SK-N-SH (cell line): ENCODE data around the gene IL15. TPM values are rescaled to one million over a fixed set of nuclear protein-coding genes. Genes with fewer than 3 reads are reported as not detected.

Source experiments
- CTCF ChIA-PET: fragments of 300-600, 350-600 bp; formaldehyde crosslinking; extraction: SDS; loops from one replicate; lab custom pipeline; 2021; lab: Yijun Ruan, JAX
- POLR2A ChIA-PET: fragments of 350-600 bp; sonication (Branson Sonifier 250); formaldehyde crosslinking; extraction: SDS; loops from one replicate; lab custom pipeline; 2020; ENCODE audit warnings: antibody characterized with exemption, inconsistent platforms; lab: Yijun Ruan, JAX
- DNase-seq: peaks from one replicate; pipeline ENCODE4 v3.0.0; 2012
- H2AFZ ChIP-seq: fragments of 200-600 bp; sonication (generic); 2 replicates; pipeline ENCODE4 v1.8.1; 2016; ENCODE audit warnings: antibody characterized with exemption, mild to moderate bottlenecking, low read depth
- H3F3A ChIP-seq: fragments of 200-600 bp; sonication (generic); replicated peaks from 2 replicates; pipeline ENCODE3; 2016; ENCODE audit warnings: antibody characterized with exemption, mild to moderate bottlenecking; ENCODE audit not compliant: insufficient read depth
- H3K27ac ChIP-seq, 2 experiments: fragments of 200-500 bp in 1 of 2; fragments of 200-600 bp in 1 of 2; sonication (Bioruptor generic) in 1 of 2; sonication (generic), shearing (Covaris generic) in 1 of 2; 2 replicates each; pipeline versions ENCODE4 v1.5.1 to v1.6.1; 2014 to 2016; ENCODE audit warnings: low read depth in 2 of 2, inconsistent platforms in 1 of 2, low read length in 1 of 2, mild to moderate bottlenecking in 1 of 2, mixed read lengths in 1 of 2
- H3K27me3 ChIP-seq: fragments of 200-600 bp; sonication (generic), shearing (Covaris generic); 2 replicates; pipeline ENCODE4 v1.6.1; 2016; ENCODE audit warnings: mixed run types; ENCODE audit not compliant: insufficient read depth
- H3K36me3 ChIP-seq, 2 experiments: fragments of 200-500 bp in 1 of 2; fragments of 200-600 bp in 1 of 2; sonication (Bioruptor generic) in 1 of 2; sonication (generic) in 1 of 2; replicated peaks in 1 of 2; 2 replicates each; pipeline versions ENCODE3 to v1.5.1; 2014 to 2016; ENCODE audit warnings: low read length in 1 of 2, mild to moderate bottlenecking in 1 of 2; ENCODE audit not compliant: insufficient read depth in 2 of 2, control insufficient read depth in 1 of 2
- H3K4me1 ChIP-seq, 2 experiments: fragments of 200-500 bp in 1 of 2; fragments of 200-600 bp in 1 of 2; sonication (Bioruptor generic) in 1 of 2; sonication (generic), shearing (Covaris generic) in 1 of 2; 2 replicates each; pipeline versions ENCODE4 v1.5.1 to v1.6.1; 2014 to 2016; ENCODE audit warnings: low read depth in 1 of 2, low read length in 1 of 2, mixed run types in 1 of 2; ENCODE audit not compliant: insufficient read depth in 2 of 2, control insufficient read depth in 1 of 2
- H3K4me2 ChIP-seq: fragments of 200-600 bp; sonication (generic), shearing (Covaris generic); 2 replicates; pipeline ENCODE4 v1.6.1; 2017; ENCODE audit warnings: mixed run types
- H3K4me3 ChIP-seq, 2 experiments: fragments of 200-500 bp in 1 of 2; fragments of 200-600 bp in 1 of 2; sonication (Bioruptor generic) in 1 of 2; sonication (generic), shearing (Covaris generic) in 1 of 2; 2 replicates each; pipeline versions ENCODE4 v1.5.1 to v1.8.1; 2014 to 2016; ENCODE audit warnings: low read depth in 2 of 2, inconsistent platforms in 1 of 2, low read length in 1 of 2, mild to moderate bottlenecking in 1 of 2, mixed read lengths in 1 of 2, moderate library complexity in 1 of 2
- H3K79me2 ChIP-seq: fragments of 200-600 bp; sonication (generic); 2 replicates; pipeline ENCODE4 v1.8.1; 2017; ENCODE audit warnings: mild to moderate bottlenecking; ENCODE audit not compliant: insufficient read depth
- H3K9ac ChIP-seq: fragments of 200-600 bp; sonication (generic); 2 replicates; pipeline ENCODE4 v1.6.1; 2017; ENCODE audit warnings: mixed run types
- H3K9me2 ChIP-seq: fragments of 200-600 bp; sonication (generic); 2 replicates; pipeline ENCODE4 v1.6.1; 2017; ENCODE audit warnings: mixed run types
- H3K9me3 ChIP-seq: fragments of 200-600 bp; sonication (generic); 2 replicates; pipeline ENCODE4 v1.6.1; 2017; ENCODE audit warnings: mixed run types, mild to moderate bottlenecking, moderate library complexity
- H4K20me1 ChIP-seq: fragments of 200-600 bp; sonication (generic); 2 replicates; pipeline ENCODE4 v1.6.1; 2017; ENCODE audit warnings: mild to moderate bottlenecking, mixed run types; ENCODE audit not compliant: insufficient read depth
- FOXM1 ChIP-seq: IDR thresholded peaks from 2 replicates; pipeline ENCODE4 v1.4.0; 2012; ENCODE audit warnings: low read depth, mild to moderate bottlenecking
- GABPA ChIP-seq: IDR thresholded peaks from 2 replicates; pipeline ENCODE4 v1.4.0; 2012; ENCODE audit warnings: low read depth, mild to moderate bottlenecking
- GATA2 ChIP-seq: sonication (generic); formaldehyde crosslinking; IDR thresholded peaks from 2 replicates; pipeline ENCODE4 v1.5.0; 2020; ENCODE audit warnings: mild to moderate bottlenecking, missing genetic modification reagents
- JUND ChIP-seq: IDR thresholded peaks from 2 replicates; pipeline ENCODE4 v1.4.0; 2012
- MAX ChIP-seq: IDR thresholded peaks from 2 replicates; pipeline ENCODE4 v1.4.0; 2012; ENCODE audit warnings: low read depth
- MEF2A ChIP-seq: IDR thresholded peaks from 2 replicates; pipeline ENCODE4 v1.4.0; 2012; ENCODE audit warnings: low read depth, borderline replicate concordance
- MXI1 ChIP-seq: IDR thresholded peaks from 2 replicates; pipeline ENCODE4 v1.6.1; 2012; ENCODE audit warnings: mild to moderate bottlenecking, low read depth, low read length, improper control_type of control experiment
- NRF1 ChIP-seq: IDR thresholded peaks from 2 replicates; pipeline ENCODE4 v1.6.1; 2012; ENCODE audit warnings: low read depth, mild to moderate bottlenecking, low read length
- PBX3 ChIP-seq: IDR thresholded peaks from 2 replicates; pipeline ENCODE4; 2012
- POLR2AphosphoS5 ChIP-seq: IDR thresholded peaks from 2 replicates; pipeline ENCODE4 v1.6.1; 2012; ENCODE audit warnings: low read depth, low read length
- RAD21 ChIP-seq: IDR thresholded peaks from 2 replicates; pipeline ENCODE4 v1.6.1; 2012; ENCODE audit warnings: mild to moderate bottlenecking, low read length
- RXRA ChIP-seq: IDR thresholded peaks from 2 replicates; pipeline ENCODE4 v1.4.0; 2012; ENCODE audit warnings: low read depth, mild to moderate bottlenecking, borderline replicate concordance
- SIN3A ChIP-seq: IDR thresholded peaks from 2 replicates; pipeline ENCODE4 v1.6.1; 2012; ENCODE audit warnings: low read depth, mild to moderate bottlenecking, low read length, moderate library complexity, borderline replicate concordance
- SMC3 ChIP-seq: IDR thresholded peaks from 2 replicates; pipeline ENCODE4 v1.6.1; 2012; ENCODE audit warnings: low read depth, low read length, improper control_type of control experiment
- TAF1 ChIP-seq: IDR thresholded peaks from 2 replicates; pipeline ENCODE4 v1.6.1; 2012; ENCODE audit warnings: low read depth, mild to moderate bottlenecking, low read length, moderate library complexity, borderline replicate concordance
- USF1 ChIP-seq: IDR thresholded peaks from 2 replicates; pipeline ENCODE4 v1.4.0; 2012; ENCODE audit warnings: low read depth, borderline replicate concordance
- WGBS: methylation state at CpG from one replicate; pipeline ENCODE4 v1.1.6; 2017; ENCODE audit warnings: low lambda C conversion rate; 5-methylcytosine and 5-hydroxymethylcytosine counted together
- polyA plus RNA-seq, 3 experiments: library from polyadenylated mRNA; depleted of rRNA; stranded (reverse); fragments of >200 nt; gene quantifications; 2 replicates each; pipeline ENCODE4 v1.2.3, GENCODE V29; 2012

Gene IL15
- polyA plus RNA-seq, 1 of the 3 experiments (the other 2 are of a cell fraction): 3.7 TPM

GRCh38 chr4:141705048-141705746 lies 68.8 kb downstream of the IL15 start:
- H3K79me2 ChIP-seq: no peaks in the 10 kb centered on the region
- H3K4me1 ChIP-seq: no peaks in the 10 kb centered on the region; a peak in 1 of 4 replicates
- no peaks in the 10 kb centered on the region for H3F3A ChIP-seq
- H3K36me3 ChIP-seq: no peaks in the 10 kb centered on the region
- H3K9ac ChIP-seq: no peak overlapping the region
- 94% methylated on average over 2 of the region's 2 CpGs for WGBS
- TF ChIP-seq JUND (no peak), MAX (no peak), FOXM1 (no peak), PBX3 (no peak), MXI1 (no peak), TAF1 (no peak), RAD21 (no peak)
- H2AFZ ChIP-seq: no peak overlapping the region
- H3K9me2 ChIP-seq: no peaks in the 10 kb centered on the region
- H3K4me2 ChIP-seq: no peak overlapping the region
- no peak overlapping the region for H3K4me3 ChIP-seq
- no peak for DNase-seq
- H3K27ac ChIP-seq: no peak overlapping the region
- no peaks in the 10 kb centered on the region for H4K20me1 ChIP-seq
- ChIA-PET POLR2A (no interaction called here), CTCF (no interaction called here)
- no peaks in the 10 kb centered on the region for H3K27me3 ChIP-seq
- 0 out of 2 replicates have a peak, but pooled peaks cover 8% of the 10 kb centered on the region for H3K9me3 ChIP-seq

- no peak overlapping the region for H3K4me3 ChIP-seq
- H3K9me3 ChIP-seq: 0 out of 2 replicates have a peak, but pooled peaks cover 8% of the 10 kb centered on the region
- 83% methylated on average over 1 of the region's 1 CpG for WGBS
- no peaks in the 10 kb centered on the region; a peak in 2 of 4 replicates for H3K4me1 ChIP-seq
- TF ChIP-seq RAD21 (no peak), USF1 (no peak), SMC3 (no peak), GABPA (no peak), RXRA (no peak), FOXM1 (no peak), GATA2 (CRISPR knock-in tag) (no peak), MEF2A (no peak), MXI1 (no peak), POLR2AphosphoS5 (no peak), TAF1 (no peak), NRF1 (no peak), SIN3A (no peak)
- no peaks in the 10 kb centered on the region for H3F3A ChIP-seq
- H2AFZ ChIP-seq: no peak overlapping the region
- ChIA-PET POLR2A (no interaction called here), CTCF (no interaction called here)
- H3K27me3 ChIP-seq: no peaks in the 10 kb centered on the region
- no peak overlapping the region for H3K27ac ChIP-seq
- H3K9ac ChIP-seq: no peak overlapping the region
- no peaks in the 10 kb centered on the region for H3K79me2 ChIP-seq
- no peaks in the 10 kb centered on the region for H3K36me3 ChIP-seq
- no peaks in the 10 kb centered on the region for H4K20me1 ChIP-seq
- H3K4me2 ChIP-seq: no peak overlapping the region
- H3K9me2 ChIP-seq: no peaks in the 10 kb centered on the region
- no peak for DNase-seq
Measured at GRCh38 chr4:141705747-141706377, 69.5 kb downstream of the IL15 start.
